HG03066 (cell line): ENCODE results near the gene TTC21B.

Experiments
- ATAC-seq: cut with Tn5 transposase; IDR thresholded peaks from one replicate; pipeline ENCODE4 v1.9.1; 2021; ENCODE audit warnings: low read depth; ENCODE audit not compliant: unreplicated experiment

TTC21B gene

DNA sequence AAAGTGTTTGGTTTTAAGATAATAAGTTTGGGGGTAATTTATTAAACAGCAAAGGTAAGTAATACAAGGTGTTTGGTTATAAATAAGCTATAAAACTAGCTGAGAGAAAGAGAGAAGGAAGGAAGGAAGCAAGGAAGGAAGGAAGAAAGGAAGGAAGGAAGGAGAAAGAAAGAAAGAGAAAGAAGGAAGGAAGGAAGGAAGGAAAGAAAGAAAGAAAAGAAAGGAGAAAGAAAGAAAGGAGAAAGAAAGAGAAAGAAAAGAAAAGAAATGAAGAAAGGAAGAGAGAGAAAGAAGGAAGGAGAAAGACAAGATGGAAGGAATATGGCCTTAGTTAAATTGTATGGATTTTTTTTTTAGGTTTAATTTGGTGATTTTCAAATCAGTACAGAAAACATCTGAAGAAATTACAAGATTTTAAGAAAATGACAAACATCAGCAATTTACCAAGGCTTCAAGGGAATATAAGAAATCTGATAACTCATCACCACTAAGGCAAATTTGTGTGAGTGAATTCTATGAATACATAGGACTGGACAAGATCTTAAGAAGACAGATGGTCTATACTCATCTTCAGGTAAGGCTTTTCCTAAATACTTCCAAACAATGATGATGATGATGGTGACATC lies 113.1 kb downstream of the TTC21B start:
- ATAC-seq = no peak

DNA sequence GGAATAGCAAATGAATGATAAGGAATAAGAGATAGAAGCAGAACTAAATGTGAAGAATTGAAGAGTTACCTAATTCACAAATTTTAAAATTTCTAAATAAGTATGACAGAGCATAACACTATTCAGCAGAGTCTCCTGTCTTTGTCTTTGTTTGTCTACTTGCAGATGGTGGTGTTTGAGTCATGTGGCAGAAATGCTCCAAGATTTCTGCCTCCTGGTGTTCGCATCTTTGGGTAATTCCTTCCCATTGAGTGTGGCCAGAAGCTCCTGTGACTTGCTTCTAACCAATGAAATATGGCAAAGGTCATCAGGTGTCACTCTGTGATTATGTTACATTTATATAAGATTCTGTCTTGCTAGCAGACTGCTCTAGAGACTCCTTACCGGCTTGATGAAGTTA lies 114.0 kb downstream of the TTC21B start:
- no peak for ATAC-seq

DNA sequence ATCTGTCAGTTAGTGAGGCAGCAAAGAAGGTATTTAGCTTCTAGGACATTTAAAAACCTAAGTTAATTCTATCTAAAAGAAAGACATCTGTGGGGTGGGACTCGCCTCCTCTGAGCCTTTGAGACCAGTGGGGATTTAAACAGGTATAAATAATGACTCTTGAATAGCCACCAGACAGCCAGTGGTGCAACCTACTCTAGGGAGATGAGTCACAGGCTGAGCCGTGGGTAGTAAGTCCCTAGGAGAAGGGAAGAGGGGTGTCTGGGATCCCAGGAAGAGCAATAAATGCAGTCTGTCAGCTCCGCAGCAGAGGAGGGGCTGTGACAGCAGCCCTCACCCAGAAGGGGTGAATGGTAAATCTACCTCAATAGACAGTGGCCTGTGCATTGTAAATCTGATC lies 116.5 kb downstream of the TTC21B start:
- ATAC-seq = no peak

DNA sequence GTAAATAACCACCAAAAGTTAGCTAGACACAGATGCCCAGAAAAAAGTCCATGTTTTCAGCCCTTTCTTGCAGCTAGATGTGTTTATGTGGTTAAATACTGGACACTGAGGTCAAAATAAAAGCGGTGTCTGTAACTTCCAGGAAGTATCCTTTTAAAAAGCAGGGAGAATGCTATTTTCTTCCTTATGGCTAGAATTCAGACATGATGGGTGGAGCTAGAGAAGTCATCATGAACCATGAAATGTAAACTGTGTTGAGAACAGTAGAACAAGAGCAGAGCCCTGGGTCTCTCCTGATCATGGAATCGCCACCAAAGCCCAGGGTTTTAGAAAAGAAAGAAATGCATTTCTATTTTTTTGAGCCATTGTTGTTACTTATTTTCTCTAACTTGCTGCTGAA lies 118.2 kb downstream of the TTC21B start:
- no peak for ATAC-seq

DNA sequence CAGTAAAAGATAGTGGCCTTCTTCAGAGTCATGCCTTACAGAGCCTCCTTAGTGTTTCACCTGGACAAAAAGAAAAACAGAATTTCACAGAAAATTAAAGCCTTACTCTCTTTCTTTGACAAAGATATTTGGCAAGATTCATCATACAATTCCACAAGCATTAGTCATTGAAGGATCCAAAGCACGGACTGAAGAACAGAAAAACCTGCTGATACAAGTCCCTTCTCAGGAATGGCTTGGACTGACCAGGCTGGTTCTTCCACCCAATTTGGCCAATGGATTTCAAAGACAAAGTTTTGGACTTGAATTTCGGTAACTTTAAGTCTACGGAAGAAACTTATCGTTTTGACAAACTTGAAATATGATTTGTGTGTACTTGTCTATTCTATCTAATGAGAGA lies 120.4 kb downstream of the TTC21B start:
- no peak for ATAC-seq

DNA sequence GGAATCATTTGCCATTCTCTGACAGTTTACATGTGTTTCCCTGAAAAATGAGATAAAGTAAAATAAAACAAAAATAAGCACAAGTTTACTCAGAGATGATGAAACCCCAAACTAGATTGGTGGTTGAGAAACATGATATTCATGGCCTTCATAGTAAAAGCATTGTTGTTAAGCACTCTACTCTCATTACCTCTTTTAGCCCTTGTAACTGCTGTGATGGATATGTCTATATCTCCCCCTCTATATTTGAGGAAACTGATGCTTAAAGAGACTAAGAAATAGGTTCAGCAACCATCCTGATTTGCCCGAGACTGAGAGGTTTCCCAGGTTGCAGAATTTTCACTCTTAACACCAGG lies 125.7 kb downstream of the TTC21B start:
- no peak for ATAC-seq

DNA sequence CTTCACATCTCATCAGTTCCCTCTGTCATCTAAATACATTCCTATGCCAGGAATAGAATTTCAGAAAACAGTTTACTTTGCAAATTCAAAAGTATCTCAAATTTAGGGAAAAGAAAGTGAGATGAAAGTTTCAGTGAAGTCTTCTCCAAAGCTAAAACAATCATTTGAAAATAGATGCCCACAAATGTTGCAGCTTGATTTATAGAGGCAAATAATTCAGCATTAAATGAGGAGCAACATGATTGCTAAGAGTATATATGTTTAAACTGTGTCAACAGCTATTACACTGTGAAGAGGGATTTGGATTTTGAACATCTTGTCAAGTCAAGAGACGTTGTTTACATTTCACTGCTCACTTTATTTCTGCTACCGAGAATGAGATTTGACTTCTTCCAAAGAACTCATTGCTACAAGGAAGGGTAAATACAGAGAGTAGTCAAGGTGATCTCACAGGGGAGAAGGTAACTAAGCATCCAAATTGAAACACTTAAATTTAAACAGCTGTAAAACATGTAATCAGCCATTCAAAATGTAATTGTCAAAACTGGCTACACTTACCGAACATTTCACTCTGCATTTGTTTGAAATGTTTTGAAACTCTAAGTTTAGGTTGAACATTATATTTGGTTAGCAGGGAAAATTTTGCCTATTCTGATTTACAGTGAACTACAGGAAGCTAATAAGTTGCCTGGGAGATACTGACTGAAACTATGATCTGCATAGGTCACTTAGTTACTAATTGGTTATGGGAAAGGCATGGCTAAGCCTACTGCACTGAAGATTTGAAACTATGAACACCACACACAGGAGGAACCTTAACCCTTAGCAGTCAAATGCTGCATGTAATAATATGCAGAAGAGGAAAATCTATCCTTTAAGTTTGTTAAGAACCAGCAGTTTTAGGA lies 126.3 kb downstream of the TTC21B start:
- ATAC-seq = peak; percentile 67

DNA sequence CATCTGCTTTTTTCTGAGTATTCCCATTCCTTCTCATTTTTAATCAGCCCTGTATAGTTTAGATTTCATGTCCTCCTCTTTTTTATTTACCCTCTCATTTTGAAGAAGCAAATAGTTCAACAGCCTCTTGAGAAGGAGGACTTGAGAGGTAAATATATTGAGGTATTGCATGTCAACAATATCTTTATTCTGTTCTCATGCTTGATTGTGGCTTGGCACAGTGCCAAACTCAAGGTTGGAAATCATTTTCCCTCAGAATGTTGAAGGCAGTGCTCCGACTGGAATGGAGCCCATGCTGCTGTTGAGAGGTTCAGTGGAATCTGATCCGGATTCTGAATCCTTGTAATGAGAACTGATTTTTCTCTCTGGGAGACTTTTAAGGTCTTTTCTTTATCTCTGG lies 128.5 kb downstream of the TTC21B start:
- ATAC-seq = no peak
